DND-41 (cell line): ENCODE results near the gene ADARB2.

Experiments used
- ATAC-seq: fragments of 200-7000 bp; cut with Tn5 transposase; 3 replicates; pipeline ENCODE4 v1.9.1; 2021; ENCODE audit warnings: low read depth; ENCODE audit not compliant: insufficient read depth
- DNase-seq: peaks from one replicate; pipeline ENCODE4 v3.0.0-alpha.2; 2020
- H2AFZ ChIP-seq: 2 replicates; pipeline ENCODE4 v1.6.0; 2012; ENCODE audit warnings: low read depth, low read length
- H3K27ac ChIP-seq: 2 replicates; pipeline ENCODE4 v1.5.1; 2012; ENCODE audit warnings: low read length, inconsistent platforms
- H3K27me3 ChIP-seq: fragments of 200-600 bp; sonication (generic); 2 replicates; pipeline ENCODE4 v1.6.0; 2012; ENCODE audit warnings: low read length, mild to moderate bottlenecking, inconsistent platforms; ENCODE audit not compliant: insufficient read depth, poor library complexity
- H3K36me3 ChIP-seq: 2 replicates; pipeline ENCODE4 v1.5.1; 2012; ENCODE audit warnings: low read length, inconsistent platforms; ENCODE audit not compliant: insufficient read depth
- H3K4me1 ChIP-seq: 2 replicates; pipeline ENCODE4 v1.5.1; 2012; ENCODE audit warnings: mild to moderate bottlenecking, low read length; ENCODE audit not compliant: insufficient read depth
- H3K4me2 ChIP-seq: 2 replicates; pipeline ENCODE4 v1.6.0; 2012; ENCODE audit warnings: mild to moderate bottlenecking, moderate library complexity, low read length, inconsistent platforms; ENCODE audit not compliant: insufficient read depth
- H3K4me3 ChIP-seq, 2 experiments: fragments of 200-600 bp in 1 of 2; shearing (Covaris generic) in 1 of 2; 2 replicates each; pipeline ENCODE4 v1.5.1; 2012 to 2016; ENCODE audit warnings: inconsistent platforms in 2 of 2, low read length in 2 of 2, mild to moderate bottlenecking in 2 of 2, low read depth in 1 of 2, moderate library complexity in 1 of 2
- H3K79me2 ChIP-seq: 2 replicates; pipeline ENCODE4 v1.6.0; 2012; ENCODE audit warnings: low read length, inconsistent platforms; ENCODE audit not compliant: insufficient read depth
- H3K9ac ChIP-seq: 2 replicates; pipeline ENCODE4 v1.6.0; 2012; ENCODE audit warnings: low read depth, mild to moderate bottlenecking, inconsistent platforms, low read length, moderate library complexity
- H3K9me3 ChIP-seq: 2 replicates; pipeline ENCODE4 v1.5.1; 2012; ENCODE audit warnings: low read length, moderate library complexity, mild to moderate bottlenecking, inconsistent platforms; ENCODE audit not compliant: insufficient read depth, severe bottlenecking
- H4K20me1 ChIP-seq: 2 replicates; pipeline ENCODE4 v1.6.0; 2012; ENCODE audit warnings: low read length; ENCODE audit not compliant: insufficient read depth
- CTCF ChIP-seq: IDR thresholded peaks from 2 replicates; pipeline ENCODE4 v1.5.1; 2012; ENCODE audit warnings: borderline replicate concordance, low read length, moderate library complexity, mild to moderate bottlenecking; ENCODE audit not compliant: poor library complexity, severe bottlenecking; ENCODE audit errors: extremely low read depth
- EZH2 ChIP-seq: IDR thresholded peaks from 3 replicates; pipeline ENCODE4 v1.6.1; 2012; ENCODE audit warnings: borderline replicate concordance, low read depth, mild to moderate bottlenecking, moderate library complexity, low read length, inconsistent platforms; ENCODE audit not compliant: severe bottlenecking

The ADARB2 gene

GRCh38 chr10:1679821-1680650 is 57.3 kb downstream of the ADARB2 start:
- Histone ChIP-seq H3K4me1 (no peaks in the 10 kb centered on the region), H3K9me3 (no peaks in the 10 kb centered on the region), H2AFZ (no peak overlapping the region), H3K4me3 (no peak overlapping the region), H3K36me3 (no peaks in the 10 kb centered on the region), H3K9ac (no peak overlapping the region), H3K27ac (no peak overlapping the region), H3K27me3 (peaks cover 12% of the 10 kb centered on the region), H4K20me1 (no peaks in the 10 kb centered on the region), H3K4me2 (no peak overlapping the region), H3K79me2 (no peaks in the 10 kb centered on the region)
- TF ChIP-seq EZH2 = no peak
- no peak for TF ChIP-seq CTCF
- DNase-seq (no peak), ATAC-seq (no peak)

- Histone ChIP-seq H3K27ac (no peak overlapping the region), H3K4me3 (no peak overlapping the region), H3K36me3 (no peaks in the 10 kb centered on the region), H4K20me1 (no peaks in the 10 kb centered on the region), H3K4me2 (no peak overlapping the region), H3K27me3 (peaks cover 6% of the 10 kb centered on the region), H2AFZ (no peak overlapping the region), H3K79me2 (no peaks in the 10 kb centered on the region), H3K9ac (no peak overlapping the region), H3K4me1 (no peaks in the 10 kb centered on the region), H3K9me3 (no peaks in the 10 kb centered on the region)
- ATAC-seq = no peak
- DNase-seq = no peak
- no peak for TF ChIP-seq CTCF
- no peak for TF ChIP-seq EZH2
Observed at GRCh38 chr10:1678084-1678483, 59.2 kb downstream of the ADARB2 start.

GRCh38 chr10:1677307-1677939 is 59.9 kb downstream of the ADARB2 start:
- no peak for TF ChIP-seq EZH2
- TF ChIP-seq CTCF = no peak
- ATAC-seq = no peak
- H3K9ac ChIP-seq = no peak overlapping the region
- no peaks in the 10 kb centered on the region for H3K36me3 ChIP-seq
- no peaks in the 10 kb centered on the region for H3K79me2 ChIP-seq
- DNase-seq = no peak
- H4K20me1 ChIP-seq = no peaks in the 10 kb centered on the region
- no peaks in the 10 kb centered on the region for H3K4me1 ChIP-seq
- no peak overlapping the region for H3K4me3 ChIP-seq
- no peak overlapping the region for H3K27ac ChIP-seq
- H3K27me3 ChIP-seq = peaks cover 6% of the 10 kb centered on the region
- H2AFZ ChIP-seq = no peak overlapping the region
- H3K4me2 ChIP-seq = no peak overlapping the region
- no peaks in the 10 kb centered on the region for H3K9me3 ChIP-seq
